HL-60/S4 treated with phorbol 12-myristate 13-acetate at 8.2 ng/mL for 4 days and 3 days (cell line): Measurements from ENCODE around the gene SOHLH1.

Experiments
- in situ Hi-C: fragments of 300-500 bp; cut with MboI; formaldehyde crosslinking; loops from 2 replicates; pipeline ENCODE4 v1.15.0; 2022; ENCODE audit warnings: low sequenced_read_pairs

Gene SOHLH1

GRCh38 chr9:135729480-135729879 is 30.2 kb upstream of the SOHLH1 start:
- in situ Hi-C loops: no loop called here

GRCh38 chr9:135728436-135729110 is 29.3 kb upstream of the SOHLH1 start:
- in situ Hi-C loops: no loop called here

DNA sequence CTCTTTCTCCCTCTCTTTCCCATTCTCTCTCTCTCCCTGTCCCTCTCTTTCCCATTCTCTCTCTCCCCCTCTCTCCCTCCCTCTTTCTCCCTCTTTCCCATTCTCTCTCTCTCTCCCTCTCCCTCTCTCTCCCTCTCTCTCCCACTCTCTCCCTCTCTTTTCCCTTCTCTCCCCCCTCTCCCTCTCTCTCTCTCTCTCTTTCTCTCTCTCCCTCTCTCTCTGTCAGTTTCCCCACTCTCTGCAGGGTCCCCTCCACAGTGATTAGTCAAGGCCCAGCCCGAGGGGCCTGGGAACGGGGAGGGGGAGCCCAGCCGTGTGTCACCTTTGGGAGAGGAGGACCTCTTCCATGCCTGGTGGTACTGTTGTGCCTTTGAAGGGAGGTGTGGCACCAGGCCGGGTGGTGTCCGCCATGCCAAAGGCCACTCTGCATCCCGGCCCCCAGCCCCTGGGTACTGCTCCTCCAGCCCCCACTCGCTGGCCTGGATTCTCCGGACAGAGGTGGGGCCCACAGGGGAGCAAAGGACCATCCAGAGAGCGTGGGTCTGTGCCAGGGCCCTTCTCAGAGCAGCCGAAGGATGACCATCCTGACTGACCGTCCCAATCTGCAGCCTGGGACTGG is 28.1 kb upstream of the SOHLH1 start:
- in situ Hi-C loops: no loop called here

GRCh38 chr9:135726138-135726853 is 27.0 kb upstream of the SOHLH1 start:
- in situ Hi-C loops: no loop called here

DNA sequence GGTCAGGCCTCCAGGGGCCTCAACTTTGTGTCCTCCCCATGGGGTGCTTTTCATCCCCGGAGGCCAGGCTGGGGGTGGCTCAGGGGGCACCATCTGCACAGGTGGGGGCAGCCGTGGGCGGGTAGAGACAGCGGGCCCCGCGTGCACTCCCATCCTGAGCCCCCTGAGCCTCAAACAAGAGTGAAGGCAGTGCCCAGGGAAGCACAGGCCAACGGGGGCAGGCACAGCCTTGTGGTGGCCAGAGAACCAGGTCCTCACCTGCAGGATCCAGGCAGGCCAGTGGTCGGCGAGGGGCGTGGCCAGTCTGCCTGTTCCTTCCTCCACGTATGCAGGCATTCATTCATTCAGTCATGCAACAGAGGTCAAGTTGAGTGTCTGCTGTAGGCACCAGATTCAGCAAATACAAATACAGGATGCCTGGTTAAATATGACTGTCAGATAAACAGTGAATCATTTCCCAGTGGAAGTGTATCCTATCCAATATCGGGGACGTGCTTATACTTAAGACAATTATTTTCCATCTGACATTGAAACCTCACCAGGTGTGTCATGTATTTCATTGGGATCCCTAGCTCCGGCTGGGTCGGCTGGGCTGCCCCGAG is 25.0 kb upstream of the SOHLH1 start:
- in situ Hi-C loops: no loop called here

DNA sequence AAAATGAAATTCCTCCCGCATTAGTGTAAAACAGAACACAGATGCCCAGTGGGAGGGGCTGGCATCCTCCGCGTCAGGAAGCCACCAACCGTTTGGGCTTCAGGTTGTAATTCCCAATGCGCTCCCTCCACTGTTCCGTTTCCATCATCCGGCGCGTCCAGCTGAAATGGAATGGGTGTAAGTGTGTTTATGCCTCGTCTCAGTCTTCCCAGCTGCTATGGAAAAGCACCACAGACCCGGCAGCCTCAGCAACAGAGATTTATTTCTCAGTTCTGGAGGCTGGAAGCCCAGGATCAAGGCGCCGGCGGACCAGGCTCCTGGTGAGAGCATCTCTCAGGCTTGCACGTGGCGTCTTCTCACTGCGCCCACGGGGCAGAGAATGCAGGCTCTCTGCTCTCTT is 23.1 kb upstream of the SOHLH1 start:
- in situ Hi-C loops: no loop called here

DNA sequence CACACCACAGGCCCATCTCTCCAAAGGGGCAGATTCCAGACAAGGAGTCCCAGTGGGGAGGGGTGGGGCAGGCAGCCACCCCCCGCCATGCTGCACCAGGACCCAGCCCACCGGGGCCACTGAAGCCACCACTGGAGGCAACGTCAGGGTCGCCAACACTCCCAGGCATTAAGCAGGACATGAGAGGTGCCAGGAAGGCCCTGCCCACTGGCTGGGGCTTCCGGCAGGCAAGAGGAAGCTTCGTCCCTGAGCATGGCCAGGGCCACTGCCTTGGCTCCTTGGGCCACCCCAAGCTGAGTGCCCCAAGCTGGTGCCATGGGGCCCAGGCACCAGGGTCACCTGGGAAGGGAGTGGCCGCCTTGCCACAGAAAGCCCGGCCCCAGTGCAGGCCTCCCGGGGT is 20.2 kb upstream of the SOHLH1 start:
- in situ Hi-C loops: no loop called here

- in situ Hi-C loops: no loop called here
These were observed 19.3 kb upstream of the SOHLH1 start for GRCh38 chr9:135718616-135719015.

DNA sequence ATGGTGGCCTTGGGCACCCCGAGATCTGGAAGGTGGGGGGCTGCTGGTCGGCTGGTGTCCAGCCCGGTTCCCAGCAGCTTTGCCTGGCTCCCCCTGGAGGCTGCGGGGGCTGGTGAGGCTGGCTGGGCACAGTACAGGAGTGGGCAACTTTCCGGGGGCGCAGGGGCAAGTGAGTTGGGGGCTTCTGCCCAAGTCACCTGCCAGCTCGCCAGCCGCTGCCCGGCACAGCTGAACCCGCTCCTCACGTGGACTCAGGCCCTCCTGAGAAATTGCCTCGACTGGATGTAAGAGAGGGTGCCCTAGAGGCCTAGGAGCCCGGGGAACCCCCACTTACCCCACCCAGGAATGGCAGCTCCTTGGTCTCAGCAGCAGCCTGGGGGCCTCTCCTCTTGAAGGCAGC is 18.1 kb upstream of the SOHLH1 start:
- in situ Hi-C loops: no loop called here

DNA sequence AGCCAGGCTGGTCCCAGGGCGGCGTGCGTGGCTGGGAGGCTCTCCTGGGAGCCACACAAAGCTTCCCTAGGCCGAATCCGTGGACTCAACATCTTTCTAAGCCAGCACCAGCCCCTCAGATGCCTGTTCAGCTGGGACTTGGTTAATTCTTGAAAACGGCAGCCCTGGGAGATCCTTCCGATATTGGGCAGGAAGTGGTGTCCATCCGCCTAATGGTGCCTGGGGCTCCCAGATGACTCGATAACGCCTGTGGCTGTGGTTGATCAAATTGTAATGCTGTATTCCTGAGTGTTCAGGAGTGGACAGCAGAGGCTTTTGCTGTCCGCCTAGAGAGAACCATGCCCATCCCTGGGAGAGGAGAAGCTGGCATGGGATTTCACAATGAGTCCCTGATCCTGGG is 16.8 kb upstream of the SOHLH1 start:
- in situ Hi-C loops: no loop called here

GRCh38 chr9:135715056-135715595 is 15.8 kb upstream of the SOHLH1 start:
- in situ Hi-C loops: no loop called here

DNA sequence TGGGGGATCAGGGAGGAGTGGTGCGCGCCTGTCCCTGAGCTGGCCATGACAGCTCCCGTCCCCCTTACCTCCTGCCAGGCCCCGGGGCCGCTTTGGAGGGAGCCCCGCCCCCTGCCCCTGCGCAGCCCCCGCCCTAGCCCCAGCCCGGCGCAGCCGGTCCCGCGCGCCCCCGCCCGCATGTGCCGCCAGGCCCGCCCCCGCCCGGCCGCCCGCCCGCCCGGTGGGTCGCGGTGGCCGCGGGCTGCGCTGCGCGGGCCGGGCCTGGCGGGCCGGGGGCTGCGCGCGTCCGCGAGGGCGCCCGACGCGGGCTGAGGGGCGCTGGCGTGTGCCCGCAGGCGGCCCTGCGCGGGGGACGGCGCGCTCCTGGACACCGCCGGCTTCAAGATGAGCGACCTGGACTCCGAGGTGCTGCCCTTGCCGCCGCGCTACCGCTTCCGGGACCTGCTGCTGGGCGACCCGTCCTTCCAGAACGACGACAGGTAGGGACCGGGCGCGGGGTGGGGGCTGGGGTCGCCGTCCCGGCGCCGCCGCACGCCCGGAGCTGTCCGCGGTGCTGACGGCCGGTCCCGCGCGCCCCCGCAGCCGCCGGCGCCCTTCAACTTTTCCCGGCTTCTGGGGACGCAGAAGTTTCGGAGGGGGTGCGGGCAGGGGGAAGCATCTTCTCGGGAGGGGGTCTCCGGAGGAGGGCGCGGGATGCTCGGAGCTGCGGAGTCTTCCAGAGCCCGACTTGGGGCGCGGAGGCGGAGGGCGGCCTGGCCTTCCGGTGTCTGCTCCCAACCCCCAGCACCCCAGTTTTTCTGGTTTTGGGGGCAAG is 15.2 kb upstream of the SOHLH1 start:
- in situ Hi-C loops: no loop called here

DNA sequence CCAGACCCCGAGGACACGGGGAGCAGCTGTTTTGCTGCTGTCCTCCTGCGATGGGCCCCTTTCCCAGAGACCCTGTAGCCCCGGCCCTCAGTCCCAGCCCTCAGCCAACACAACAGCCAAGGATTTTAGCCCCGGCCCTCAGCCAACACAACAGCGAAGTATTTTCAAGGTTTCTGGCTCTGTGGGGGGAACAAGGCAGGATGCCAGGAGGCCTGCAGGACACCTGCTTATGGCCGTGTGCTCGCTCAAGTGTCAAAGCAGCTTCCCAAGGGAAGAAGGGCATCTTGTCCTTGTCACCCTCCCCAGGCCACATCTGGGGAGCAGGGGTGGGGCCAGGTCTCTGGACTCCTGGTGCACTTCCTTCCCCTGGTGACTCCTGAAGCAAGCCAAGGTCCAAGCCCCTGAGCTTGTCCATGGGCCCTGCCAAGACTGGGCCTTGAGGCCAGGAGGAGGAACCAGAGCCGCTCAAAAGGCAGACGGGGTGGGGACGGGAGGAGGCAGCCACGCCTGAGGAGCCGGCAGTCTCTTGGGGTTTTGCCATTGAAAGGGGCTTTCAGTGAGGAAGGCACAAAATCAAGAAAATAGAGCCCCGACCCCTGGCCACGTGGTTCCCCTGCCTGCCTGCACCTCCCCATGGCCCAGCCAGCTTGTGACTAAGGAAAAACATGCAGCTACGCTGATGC is 13.5 kb upstream of the SOHLH1 start:
- in situ Hi-C loops: no loop called here

DNA sequence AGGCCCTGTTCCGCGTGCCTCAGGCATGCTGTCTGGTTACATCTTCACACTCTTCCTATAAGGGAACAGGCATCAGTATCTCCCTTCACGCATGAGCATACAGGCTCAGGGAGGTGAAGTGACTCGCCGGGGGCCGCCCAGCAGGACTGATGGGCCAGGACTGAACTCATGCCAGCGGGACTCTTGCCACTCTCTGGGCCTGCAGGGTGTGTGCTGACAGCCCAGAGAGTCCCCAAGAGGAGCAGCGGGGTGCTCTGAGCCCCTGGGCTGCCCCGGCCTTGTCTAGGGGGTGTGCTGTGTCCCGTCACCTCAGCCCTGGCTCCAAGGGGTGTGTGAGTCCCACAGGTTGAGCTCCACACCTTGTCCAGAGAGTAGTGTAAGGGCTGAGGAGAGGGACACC is 12.6 kb upstream of the SOHLH1 start:
- in situ Hi-C loops: no loop called here

GRCh38 chr9:135711391-135711790 is 12.1 kb upstream of the SOHLH1 start:
- in situ Hi-C loops: no loop called here

DNA sequence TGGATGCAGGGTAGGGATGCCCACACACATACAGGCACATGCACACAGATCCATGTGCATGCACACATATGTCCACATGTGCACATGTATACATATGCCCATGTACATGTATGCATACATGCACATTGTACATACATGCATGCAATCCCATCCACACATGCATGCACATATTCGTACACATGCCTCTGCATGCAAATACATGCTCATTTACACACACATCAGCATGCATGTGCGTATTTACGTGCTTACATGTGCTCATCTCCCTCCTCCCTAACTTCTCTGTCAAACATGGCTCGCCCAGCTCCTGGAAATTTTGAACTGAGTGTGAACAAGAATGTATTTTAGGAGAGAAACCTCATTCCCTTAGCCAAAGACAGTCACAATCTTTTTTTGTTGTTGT is 8.9 kb upstream of the SOHLH1 start:
- in situ Hi-C loops: no loop called here

DNA sequence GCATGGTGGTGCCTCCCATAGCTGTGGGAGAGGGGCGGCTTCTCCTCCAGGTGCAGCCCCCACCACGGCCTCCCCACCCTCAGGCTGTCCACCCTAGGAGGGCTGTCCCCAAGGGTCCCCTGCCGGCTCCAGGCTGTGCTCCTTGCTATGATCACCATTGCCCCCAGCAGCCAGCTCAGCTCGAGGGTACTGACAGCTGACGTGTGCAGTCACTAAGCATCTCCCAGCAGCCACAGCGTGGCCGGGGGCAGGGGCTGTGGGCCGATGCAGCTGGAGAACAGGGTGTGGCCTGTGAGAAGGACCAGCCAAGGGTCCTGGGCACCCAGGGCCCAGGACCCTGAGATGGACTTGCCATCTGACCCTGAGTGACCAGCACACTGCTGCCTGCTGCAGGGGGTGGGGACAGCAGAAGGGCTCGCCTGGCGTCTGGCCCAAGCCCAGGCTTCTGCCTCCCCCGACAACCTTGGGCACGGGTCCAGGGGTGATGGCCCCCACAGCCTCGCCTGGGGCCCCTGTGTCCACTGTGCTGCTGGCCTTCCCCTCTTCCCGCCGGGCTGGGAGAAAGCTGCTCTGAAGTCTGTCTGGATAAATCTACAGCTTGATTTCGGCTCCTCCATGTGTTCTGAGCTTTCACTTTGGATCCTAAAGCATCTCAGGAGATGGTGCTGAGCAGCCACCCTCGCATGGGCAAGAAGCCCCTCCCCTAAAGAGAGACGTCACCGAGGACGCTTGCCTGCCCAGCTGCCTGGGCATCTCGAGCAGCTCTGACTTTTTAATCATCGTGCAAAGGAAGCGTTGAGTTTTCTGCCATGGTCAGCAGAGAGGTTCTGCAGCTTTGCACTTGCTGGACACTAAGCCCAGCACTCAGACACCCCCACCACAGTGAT is 8.2 kb upstream of the SOHLH1 start:
- in situ Hi-C loops: no loop called here

GRCh38 chr9:135706288-135706687 is 7.0 kb upstream of the SOHLH1 start:
- in situ Hi-C loops: no loop called here

DNA sequence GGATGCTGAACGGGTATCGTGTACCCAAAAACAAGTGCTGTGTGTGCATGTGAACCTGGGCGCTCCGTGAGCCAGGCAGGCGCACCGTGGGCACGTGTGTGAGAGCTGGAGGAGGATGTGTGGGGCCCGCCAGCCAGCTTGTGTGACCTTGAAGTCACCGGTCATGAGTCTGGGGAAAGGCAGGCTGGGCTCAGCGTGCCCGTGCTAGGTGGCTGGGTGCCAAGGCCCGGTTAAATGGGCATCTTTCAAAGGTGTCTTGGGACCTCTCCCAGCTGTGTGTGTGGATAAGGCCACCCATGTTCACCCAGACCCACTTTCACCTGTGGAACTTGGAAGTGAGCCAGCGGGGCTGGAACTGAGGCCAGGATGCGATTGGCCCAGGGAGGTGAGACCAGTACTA is 6.1 kb upstream of the SOHLH1 start:
- in situ Hi-C loops: no loop called here
